Lung (tissue), 12 donors: ENCODE results near the gene TAF11L14. TPM values are rescaled to one million over a fixed set of nuclear protein-coding genes. Genes with fewer than 3 reads are reported as not detected.

Experiments
- ATAC-seq: fragments of 200-7000 bp; cut with Tn5 transposase; one replicate; pipeline ENCODE4 v1.9.1; 2020; ENCODE audit warnings: moderate number of reproducible peaks; ENCODE audit not compliant: insufficient read depth, low FRiP score
- DNase-seq, 3 donors: peaks; one replicate each; pipeline ENCODE4 v3.0.0-alpha.2; 2013 to 2017
- H3K27ac ChIP-seq, 2 donors: one replicate each; pipeline ENCODE4 v1.5.1; 2013; ENCODE audit warnings: mild to moderate bottlenecking in 2 of 2, moderate library complexity in 2 of 2, control low read depth in 1 of 2, inconsistent platforms in 1 of 2, low read depth in 1 of 2, low read length in 1 of 2
- H3K27me3 ChIP-seq, 3 donors: one replicate each; pipeline ENCODE4 v1.5.1; 2013; ENCODE audit warnings: low read length in 2 of 3; ENCODE audit not compliant: control insufficient read depth in 3 of 3, insufficient read depth in 3 of 3
- H3K36me3 ChIP-seq, 4 donors: one replicate each; pipeline ENCODE4 v1.5.1; 2013; ENCODE audit warnings: low read length in 4 of 4, mild to moderate bottlenecking in 1 of 4, moderate library complexity in 1 of 4; ENCODE audit not compliant: control insufficient read depth in 4 of 4, insufficient read depth in 4 of 4
- H3K4me1 ChIP-seq, 5 donors: one replicate each; pipeline ENCODE4 v1.5.1; 2013; ENCODE audit warnings: low read length in 5 of 5, mild to moderate bottlenecking in 2 of 5, moderate library complexity in 1 of 5; ENCODE audit not compliant: control insufficient read depth in 5 of 5, insufficient read depth in 5 of 5
- H3K4me3 ChIP-seq: one replicate; pipeline ENCODE4 v1.5.1; 2013; ENCODE audit warnings: mild to moderate bottlenecking, control low read depth, moderate library complexity
- H3K9ac ChIP-seq, 2 donors: one replicate each; pipeline ENCODE4 v1.5.1; 2013; ENCODE audit warnings: low read length in 2 of 2, control low read depth in 1 of 2; ENCODE audit not compliant: insufficient read depth in 1 of 2
- H3K9me3 ChIP-seq, 4 donors: one replicate each; pipeline ENCODE4 v1.5.1; 2013; ENCODE audit warnings: low read length in 3 of 4, mild to moderate bottlenecking in 1 of 4, moderate library complexity in 1 of 4; ENCODE audit not compliant: control insufficient read depth in 4 of 4, insufficient read depth in 3 of 4
- WGBS, 2 donors: extraction: QIAGEN DNeasy Blood & Tissue Kit; methylation state at CpG; one replicate each; pipeline ENCODE4 v1.1.7; 2013; 5-methylcytosine and 5-hydroxymethylcytosine counted together
- polyA plus RNA-seq, 2 donors: library from polyadenylated mRNA; stranded (reverse); fragments of 200-250 nt; gene quantifications; one replicate each; pipeline ENCODE4 v1.2.1, GENCODE V29; 2013
- total RNA-seq, 2 donors: library from RNA; depleted of rRNA in 1 of 2; stranded (reverse); fragments of >200 nt in 1 of 2; gene quantifications; one replicate each; pipeline ENCODE4 v1.2.1, GENCODE V29; 2014 to 2021
- TF ChIP-seq, protein P1 (sequence below): IDR thresholded peaks from 2 replicates; pipeline ENCODE4 v1.5.1; 2012; ENCODE audit warnings: mild to moderate bottlenecking; ENCODE audit errors: control extremely low read depth, extremely low read depth
- donor health status: control.
- donor health status: control.
- donor health status: Bipolar disorder and iron deficiency.
- donor health status: healthy.
- donor health status: DM: yes; HTN: yes; CAD: no.

The TAF11L14 gene
- total and polyA plus RNA-seq, 4 donors: not detected

GRCh38 chr5:17655921-17656320 lies 21.7 kb downstream of the TAF11L14 start:
- DNase-seq: no peak
- TF ChIP-seq, protein P1, sequence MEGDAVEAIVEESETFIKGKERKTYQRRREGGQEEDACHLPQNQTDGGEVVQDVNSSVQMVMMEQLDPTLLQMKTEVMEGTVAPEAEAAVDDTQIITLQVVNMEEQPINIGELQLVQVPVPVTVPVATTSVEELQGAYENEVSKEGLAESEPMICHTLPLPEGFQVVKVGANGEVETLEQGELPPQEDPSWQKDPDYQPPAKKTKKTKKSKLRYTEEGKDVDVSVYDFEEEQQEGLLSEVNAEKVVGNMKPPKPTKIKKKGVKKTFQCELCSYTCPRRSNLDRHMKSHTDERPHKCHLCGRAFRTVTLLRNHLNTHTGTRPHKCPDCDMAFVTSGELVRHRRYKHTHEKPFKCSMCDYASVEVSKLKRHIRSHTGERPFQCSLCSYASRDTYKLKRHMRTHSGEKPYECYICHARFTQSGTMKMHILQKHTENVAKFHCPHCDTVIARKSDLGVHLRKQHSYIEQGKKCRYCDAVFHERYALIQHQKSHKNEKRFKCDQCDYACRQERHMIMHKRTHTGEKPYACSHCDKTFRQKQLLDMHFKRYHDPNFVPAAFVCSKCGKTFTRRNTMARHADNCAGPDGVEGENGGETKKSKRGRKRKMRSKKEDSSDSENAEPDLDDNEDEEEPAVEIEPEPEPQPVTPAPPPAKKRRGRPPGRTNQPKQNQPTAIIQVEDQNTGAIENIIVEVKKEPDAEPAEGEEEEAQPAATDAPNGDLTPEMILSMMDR: no peak
- ATAC-seq: no peak
- H3K9ac ChIP-seq: no peak overlapping the region
- no peak overlapping the region for H3K4me3 ChIP-seq
- peaks cover 0 to 2% (median 0%) of the 10 kb centered on the region in 4 donors for H3K9me3 ChIP-seq
- H3K36me3 ChIP-seq: no peaks in the 10 kb centered on the region
- H3K27me3 ChIP-seq: no peaks in the 10 kb centered on the region
- H3K4me1 ChIP-seq: no peaks in the 10 kb centered on the region
- H3K27ac ChIP-seq: no peak overlapping the region
- WGBS, 2 donors: 72 to 76% methylated on average over 6 of the region's 6 CpGs

GRCh38 chr5:17663182-17663581 lies 28.9 kb downstream of the TAF11L14 start:
- Histone ChIP-seq H3K9ac (no peak overlapping the region), H3K9me3 (peaks cover 0 to 7% (median 2%) of the 10 kb centered on the region in 4 donors), H3K4me3 (no peak overlapping the region), H3K27me3 (no peaks in the 10 kb centered on the region), H3K36me3 (no peaks in the 10 kb centered on the region), H3K4me1 (no peaks in the 10 kb centered on the region), H3K27ac (no peak overlapping the region)
- TF ChIP-seq, protein P1: no peak
- 90 to 91% methylated on average over 8 of the region's 8 CpGs for WGBS, 2 donors
- DNase-seq (no peak), ATAC-seq (no peak)

GRCh38 chr5:17665836-17666235 lies 31.6 kb downstream of the TAF11L14 start:
- 90 to 92% methylated on average over 2 of the region's 2 CpGs for WGBS, 2 donors
- no peaks in the 10 kb centered on the region for H3K4me1 ChIP-seq
- H3K27me3 ChIP-seq: no peaks in the 10 kb centered on the region
- ATAC-seq (no peak), DNase-seq (no peak)
- H3K4me3 ChIP-seq: no peak overlapping the region
- no peak overlapping the region for H3K9ac ChIP-seq
- no peak overlapping the region for H3K27ac ChIP-seq
- no peaks in the 10 kb centered on the region for H3K36me3 ChIP-seq
- TF ChIP-seq, protein P1: no peak
- H3K9me3 ChIP-seq: peaks cover 0 to 8% (median 2%) of the 10 kb centered on the region in 4 donors

DNA sequence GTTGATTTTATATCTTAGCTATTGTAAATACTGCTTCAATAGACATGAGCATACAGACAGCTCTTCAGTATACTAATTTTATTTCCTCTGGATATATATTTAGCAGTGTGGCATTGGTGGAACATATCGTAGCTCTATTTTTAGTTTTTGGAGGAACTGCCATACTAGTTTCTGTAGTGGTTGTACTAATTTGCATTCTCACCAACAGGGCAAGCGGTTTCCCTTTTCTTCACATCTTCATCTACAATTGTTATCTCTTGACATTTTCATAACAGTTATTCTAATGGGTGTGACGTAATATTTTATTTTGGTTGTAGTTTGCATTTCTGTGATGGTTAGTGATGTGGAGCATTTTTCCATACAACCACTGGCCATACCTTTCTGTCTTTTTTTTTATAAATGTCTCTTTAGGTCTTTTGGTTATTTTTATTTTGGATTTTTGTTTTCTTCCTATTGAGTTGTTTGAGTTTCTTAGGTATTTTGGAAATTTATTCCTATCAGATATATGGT lies 32.5 kb downstream of the TAF11L14 start:
- 81 to 90% methylated on average over 3 of the region's 3 CpGs for WGBS, 2 donors
- TF ChIP-seq, protein P1: no peak
- H3K36me3 ChIP-seq: no peaks in the 10 kb centered on the region

More for the DNA sequence above, 32.5 kb downstream of the TAF11L14 start:
- no peak overlapping the region for H3K27ac ChIP-seq
- no peaks in the 10 kb centered on the region for H3K27me3 ChIP-seq
- H3K9me3 ChIP-seq: peaks cover 0 to 10% (median 2%) of the 10 kb centered on the region in 4 donors
- H3K4me3 ChIP-seq: no peak overlapping the region
- DNase-seq (no peak), ATAC-seq (no peak)
- H3K4me1 ChIP-seq: no peaks in the 10 kb centered on the region
- no peak overlapping the region for H3K9ac ChIP-seq
